HG03175 (cell line): ENCODE results near the gene E2F6.

Experiments used
- ATAC-seq: cut with Tn5 transposase; IDR thresholded peaks from one replicate; pipeline ENCODE4 v1.9.1; 2021; ENCODE audit warnings: mild to moderate bottlenecking, moderate library complexity; ENCODE audit not compliant: unreplicated experiment

Gene E2F6

GRCh38 chr2:11465485-11466306 lies at the start of gene E2F6:
TSS of gene E2F6 (minus strand) at chr2:11466161. CDS start at chr2:11465879, 282 bp downstream.
- peak; percentile 71 for ATAC-seq

GRCh38 chr2:11515490-11515981 lies 49.6 kb upstream of the E2F6 start:
- ATAC-seq, result no peak

- ATAC-seq, result no peak
Measured at GRCh38 chr2:11514904-11515303, 48.9 kb upstream of the E2F6 start.

- ATAC-seq, result no peak
Measured at GRCh38 chr2:11514081-11514730, 48.2 kb upstream of the E2F6 start.

GRCh38 chr2:11513319-11513718 lies 47.4 kb upstream of the E2F6 start:
- ATAC-seq, result no peak

GRCh38 chr2:11512431-11512830 lies 46.5 kb upstream of the E2F6 start:
- ATAC-seq, result no peak

- ATAC-seq, result no peak
Measured at GRCh38 chr2:11509657-11510360, 43.8 kb upstream of the E2F6 start.

GRCh38 chr2:11508279-11508678 lies 42.3 kb upstream of the E2F6 start:
- no peak for ATAC-seq

- no peak for ATAC-seq
Measured at GRCh38 chr2:11507517-11507916, 41.6 kb upstream of the E2F6 start.

GRCh38 chr2:11506611-11506969 lies 40.6 kb upstream of the E2F6 start:
- no peak for ATAC-seq

- peak; percentile 56 for ATAC-seq
Measured at GRCh38 chr2:11505652-11506610, 40.0 kb upstream of the E2F6 start.

GRCh38 chr2:11503354-11503927 lies 37.5 kb upstream of the E2F6 start:
- ATAC-seq, result no peak

- ATAC-seq, result no peak
Measured at GRCh38 chr2:11502740-11503292, 36.9 kb upstream of the E2F6 start.

GRCh38 chr2:11500702-11501303 lies 34.8 kb upstream of the E2F6 start:
- no peak for ATAC-seq

GRCh38 chr2:11499081-11499743 lies 33.3 kb upstream of the E2F6 start:
- no peak for ATAC-seq

GRCh38 chr2:11498543-11499034 lies 32.6 kb upstream of the E2F6 start:
- peak; percentile 92 for ATAC-seq

- no peak for ATAC-seq
Measured at GRCh38 chr2:11495844-11496681, 30.1 kb upstream of the E2F6 start.

GRCh38 chr2:11494310-11494709 lies 28.3 kb upstream of the E2F6 start:
- no peak for ATAC-seq
